Activated naive CD4-positive, alpha-beta T cell treated with anti-CD3 and anti-CD28 coated beads, Interleukin-2, amount 50 U/mL, for 24 hours (primary cell): Measurements from ENCODE around the gene DOCK3.

Experiments
- H3K27ac Mint-ChIP-seq: one replicate; pipeline ENCODE4 v1.8.0; 2021; ENCODE audit warnings: mild to moderate bottlenecking, mixed read lengths
- H3K27me3 Mint-ChIP-seq: one replicate; pipeline ENCODE4 v1.8.0; 2021; ENCODE audit warnings: mixed read lengths
- H3K36me3 Mint-ChIP-seq: one replicate; pipeline ENCODE4 v1.8.0; 2021; ENCODE audit warnings: mixed read lengths
- H3K4me1 Mint-ChIP-seq: one replicate; pipeline ENCODE4 v1.8.0; 2021; ENCODE audit warnings: mixed read lengths
- H3K4me3 Mint-ChIP-seq: one replicate; pipeline ENCODE4 v1.8.0; 2021; ENCODE audit warnings: mild to moderate bottlenecking, mixed read lengths
- H3K9me3 Mint-ChIP-seq: one replicate; pipeline ENCODE4 v1.8.0; 2021; ENCODE audit warnings: mixed read lengths

DOCK3 gene

DNA sequence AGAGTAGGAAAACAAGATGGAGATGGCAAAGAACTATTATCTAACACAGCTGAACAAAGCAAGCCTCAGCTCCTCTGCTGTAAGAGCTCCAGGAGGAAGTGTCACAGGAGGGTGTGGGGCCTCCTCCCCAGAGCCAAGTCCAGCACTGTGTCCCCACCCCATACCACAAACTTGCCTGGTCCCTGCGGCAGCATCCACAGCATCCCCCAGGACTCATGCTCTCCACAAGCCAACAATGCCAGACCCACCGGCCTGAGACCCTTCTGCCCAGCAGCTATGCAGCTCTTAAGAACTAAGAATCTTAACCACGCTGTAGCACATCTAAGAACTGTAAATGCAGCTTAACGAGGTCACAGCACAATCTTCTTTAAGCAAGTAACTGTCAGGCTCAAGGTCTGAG lies 725.4 kb downstream of the DOCK3 start:
- Mint-ChIP-seq H3K4me1 (peaks cover 34% of the 10 kb centered on the region), H3K27ac (peak overlapping the region; percentile 87), H3K9me3 (no peaks in the 10 kb centered on the region), H3K27me3 (no peaks in the 10 kb centered on the region), H3K4me3 (no peak overlapping the region), H3K36me3 (peaks cover 10% of the 10 kb centered on the region)

DNA sequence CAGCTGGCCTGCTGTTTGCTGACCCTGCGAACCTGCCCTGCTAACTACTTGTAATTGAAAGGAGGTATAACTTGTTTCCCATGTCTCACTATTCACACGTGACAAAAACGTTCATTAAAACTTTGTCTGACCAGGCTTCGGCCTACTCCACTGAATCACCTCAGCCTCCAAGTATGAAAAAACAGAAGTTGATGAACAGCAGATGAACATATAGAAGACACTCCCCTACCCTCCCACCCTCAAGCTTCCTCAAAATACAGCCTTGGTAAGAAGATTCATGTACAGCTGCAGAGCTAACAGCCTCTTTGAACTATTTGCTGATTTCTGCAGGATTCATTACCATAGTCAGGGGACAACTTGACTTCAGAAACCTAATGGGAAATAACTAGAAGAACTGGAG lies 727.0 kb downstream of the DOCK3 start:
- peaks cover 31% of the 10 kb centered on the region for H3K4me1 Mint-ChIP-seq
- no peak overlapping the region for H3K4me3 Mint-ChIP-seq
- H3K36me3 Mint-ChIP-seq: peaks cover 10% of the 10 kb centered on the region
- H3K27ac Mint-ChIP-seq: no peak overlapping the region
- no peaks in the 10 kb centered on the region for H3K27me3 Mint-ChIP-seq
- H3K9me3 Mint-ChIP-seq: no peaks in the 10 kb centered on the region

- H3K36me3 Mint-ChIP-seq: peaks cover 10% of the 10 kb centered on the region
- H3K4me3 Mint-ChIP-seq: no peak overlapping the region
- H3K4me1 Mint-ChIP-seq: peaks cover 36% of the 10 kb centered on the region
- no peaks in the 10 kb centered on the region for H3K9me3 Mint-ChIP-seq
- H3K27ac Mint-ChIP-seq: peak overlapping the region; percentile 66
- no peaks in the 10 kb centered on the region for H3K27me3 Mint-ChIP-seq
Observed at GRCh38 chr3:51403675-51404074, 728.9 kb downstream of the DOCK3 start.

DNA sequence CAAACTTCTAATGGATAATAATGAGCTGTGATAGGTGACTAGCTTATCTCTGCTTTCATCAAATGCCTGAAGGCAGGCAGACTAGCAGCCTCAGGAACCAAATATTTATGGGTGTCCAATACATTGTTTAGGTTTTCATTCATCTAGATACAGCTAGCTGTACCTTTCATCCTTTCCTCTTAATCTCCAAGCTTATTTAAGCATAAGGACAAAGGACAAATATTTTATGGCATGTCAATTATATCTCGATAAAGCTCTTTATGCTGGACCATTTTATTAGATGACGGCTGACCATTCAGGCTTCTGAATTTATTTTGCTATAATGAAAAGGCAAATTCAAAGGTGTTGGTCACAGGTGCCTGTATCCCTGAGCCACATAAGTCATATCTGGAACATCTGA lies 733.3 kb downstream of the DOCK3 start:
- H3K27me3 Mint-ChIP-seq: no peaks in the 10 kb centered on the region
- H3K27ac Mint-ChIP-seq: peak overlapping the region; percentile 62
- peaks cover 21% of the 10 kb centered on the region for H3K36me3 Mint-ChIP-seq
- peaks cover 41% of the 10 kb centered on the region for H3K4me1 Mint-ChIP-seq
- H3K4me3 Mint-ChIP-seq: no peak overlapping the region
- H3K9me3 Mint-ChIP-seq: no peaks in the 10 kb centered on the region

DNA sequence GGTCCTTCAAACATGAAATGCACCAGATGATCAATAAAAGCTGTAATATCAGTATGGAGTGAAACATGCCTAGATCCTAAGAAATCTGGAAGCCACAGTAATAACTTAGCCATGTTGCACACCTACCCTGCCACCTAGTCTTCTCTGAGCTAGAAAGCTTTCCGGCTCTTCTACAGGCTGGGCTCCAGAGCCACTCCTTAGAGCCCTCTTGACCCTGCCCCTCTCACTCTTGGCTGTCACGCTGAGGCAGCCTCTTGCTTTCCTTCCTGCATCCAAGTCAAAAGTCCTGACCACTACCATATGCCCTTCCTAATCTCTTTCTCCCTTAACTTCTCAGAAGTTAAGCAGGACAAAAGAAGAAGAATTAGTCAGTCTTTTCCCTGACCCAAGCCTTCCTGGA lies 734.1 kb downstream of the DOCK3 start:
- H3K9me3 Mint-ChIP-seq: no peaks in the 10 kb centered on the region
- no peaks in the 10 kb centered on the region for H3K27me3 Mint-ChIP-seq
- H3K27ac Mint-ChIP-seq: no peak overlapping the region
- peaks cover 21% of the 10 kb centered on the region for H3K36me3 Mint-ChIP-seq
- no peak overlapping the region for H3K4me3 Mint-ChIP-seq
- peaks cover 33% of the 10 kb centered on the region for H3K4me1 Mint-ChIP-seq

DNA sequence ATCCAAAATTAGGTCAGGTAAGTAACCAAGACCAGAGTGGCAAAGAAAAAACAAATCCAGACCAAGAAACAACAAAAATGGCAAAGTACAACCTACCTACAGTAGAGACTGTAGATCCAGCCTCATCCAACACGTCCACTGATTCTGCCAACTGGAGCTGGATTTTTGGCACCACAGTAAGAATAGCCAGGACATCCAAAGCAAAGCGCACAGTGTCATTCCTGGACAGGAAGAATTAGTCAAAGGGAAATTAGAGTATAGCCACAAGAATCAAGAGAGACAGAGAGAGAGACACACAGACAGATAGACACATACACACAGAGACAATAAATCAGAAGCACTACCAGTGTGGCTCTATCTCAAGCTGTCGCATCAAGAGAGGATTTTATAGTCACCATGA lies 747.5 kb downstream of the DOCK3 start:
- Mint-ChIP-seq H3K27ac (peak overlapping the region; percentile 35), H3K27me3 (no peaks in the 10 kb centered on the region), H3K4me3 (no peak overlapping the region), H3K9me3 (no peaks in the 10 kb centered on the region), H3K4me1 (no peaks in the 10 kb centered on the region), H3K36me3 (peaks cover 15% of the 10 kb centered on the region)

DNA sequence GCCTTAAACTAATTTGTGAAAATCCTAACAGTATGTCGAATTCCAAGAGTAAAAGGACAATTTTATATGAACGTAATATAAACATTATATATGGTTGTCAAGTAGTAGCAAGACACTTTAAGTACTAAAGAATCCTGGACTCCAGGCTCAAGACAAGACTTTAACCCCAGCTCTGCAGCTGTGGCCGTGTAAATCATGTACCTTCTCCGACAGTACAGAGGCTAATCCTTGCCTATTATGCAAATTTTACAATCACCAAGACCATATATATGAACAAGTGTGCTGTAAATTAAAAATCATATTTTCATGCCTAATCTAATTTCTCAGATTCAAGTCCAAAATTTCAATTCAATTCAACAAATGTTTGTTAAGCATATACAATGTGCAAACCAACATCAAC lies 752.2 kb downstream of the DOCK3 start:
- H3K4me3 Mint-ChIP-seq: no peak overlapping the region
- no peak overlapping the region for H3K27ac Mint-ChIP-seq
- no peaks in the 10 kb centered on the region for H3K9me3 Mint-ChIP-seq
- no peaks in the 10 kb centered on the region for H3K27me3 Mint-ChIP-seq
- peaks cover 15% of the 10 kb centered on the region for H3K36me3 Mint-ChIP-seq
- no peaks in the 10 kb centered on the region for H3K4me1 Mint-ChIP-seq

- no peak overlapping the region for H3K27ac Mint-ChIP-seq
- H3K4me1 Mint-ChIP-seq: no peaks in the 10 kb centered on the region
- H3K27me3 Mint-ChIP-seq: no peaks in the 10 kb centered on the region
- H3K36me3 Mint-ChIP-seq: peaks cover 17% of the 10 kb centered on the region
- H3K4me3 Mint-ChIP-seq: no peak overlapping the region
- H3K9me3 Mint-ChIP-seq: no peaks in the 10 kb centered on the region
Observed at GRCh38 chr3:51429138-51429537, 754.4 kb downstream of the DOCK3 start.
